HG02973 (cell line): Measurements from ENCODE around the gene HECW1.

Source experiments
- ATAC-seq: cut with Tn5 transposase; IDR thresholded peaks from one replicate; pipeline ENCODE4 v1.9.1; 2021; ENCODE audit warnings: moderate library complexity; ENCODE audit not compliant: unreplicated experiment

Gene HECW1

GRCh38 chr7:43142703-43143102 is 30.3 kb downstream of the HECW1 start:
- no peak for ATAC-seq

GRCh38 chr7:43143918-43144589 is 31.6 kb downstream of the HECW1 start:
- ATAC-seq = no peak

GRCh38 chr7:43148161-43148731 is 35.8 kb downstream of the HECW1 start:
- ATAC-seq = no peak

GRCh38 chr7:43151076-43151475 is 38.6 kb downstream of the HECW1 start:
- no peak for ATAC-seq

- ATAC-seq = no peak
These were observed 40.2 kb downstream of the HECW1 start for GRCh38 chr7:43152696-43153095.

GRCh38 chr7:43155636-43156035 is 43.2 kb downstream of the HECW1 start:
- ATAC-seq = no peak

GRCh38 chr7:43163885-43164284 is 51.4 kb downstream of the HECW1 start:
- no peak for ATAC-seq

- ATAC-seq = peak; percentile 95
These were observed 52.3 kb downstream of the HECW1 start for GRCh38 chr7:43164757-43165156.

- ATAC-seq = no peak
These were observed 54.2 kb downstream of the HECW1 start for GRCh38 chr7:43166686-43167085.

GRCh38 chr7:43169076-43169475 is 56.6 kb downstream of the HECW1 start:
- ATAC-seq = no peak

- ATAC-seq = no peak
These were observed 58.1 kb downstream of the HECW1 start for GRCh38 chr7:43170571-43170970.

- no peak for ATAC-seq
These were observed 63.2 kb downstream of the HECW1 start for GRCh38 chr7:43175570-43176200.

- ATAC-seq = no peak
These were observed 66.9 kb downstream of the HECW1 start for GRCh38 chr7:43179393-43179792.

GRCh38 chr7:43192806-43193460 is 80.5 kb downstream of the HECW1 start:
- ATAC-seq = no peak

- ATAC-seq = no peak
These were observed 81.4 kb downstream of the HECW1 start for GRCh38 chr7:43193893-43194292.

- no peak for ATAC-seq
These were observed 82.8 kb downstream of the HECW1 start for GRCh38 chr7:43195256-43195655.

- ATAC-seq = no peak
These were observed 83.3 kb downstream of the HECW1 start for GRCh38 chr7:43195768-43196167.

GRCh38 chr7:43196379-43196778 is 83.9 kb downstream of the HECW1 start:
- no peak for ATAC-seq

- no peak for ATAC-seq
These were observed 85.6 kb downstream of the HECW1 start for GRCh38 chr7:43198016-43198415.

- ATAC-seq = no peak
These were observed 86.2 kb downstream of the HECW1 start for GRCh38 chr7:43198599-43199090.

- ATAC-seq = no peak
These were observed 87.1 kb downstream of the HECW1 start for GRCh38 chr7:43199371-43200160.
